Measurements from ENCODE around the gene BRD9. TPM values are rescaled to one million over a fixed set of nuclear protein-coding genes. Genes with fewer than 3 reads are reported as not detected.
"Not testable (repeated sequence)": the region's sequence is repeated elsewhere in the genome, so short reads cannot be mapped to it uniquely, and the experiment has no call there.

The BRD9 gene
- total RNA-seq, 1 donor from 2014 or later: 25.9 TPM

GRCh38 chr5:865168-865521 lies 27.5 kb downstream of the BRD9 start:
- no peak for DNase-seq (ENCODE audit: low spot score)
- intact Hi-C loops (cut with DNase I): no loop called here

GRCh38 chr5:864492-865167 lies 28.0 kb downstream of the BRD9 start:
- DNase-seq (ENCODE audit: low spot score): no peak
- intact Hi-C loops (cut with DNase I): no loop called here

- no peak for DNase-seq (ENCODE audit: low spot score)
- intact Hi-C loops (cut with DNase I): no loop called here
Observed at GRCh38 chr5:863244-863805, 29.3 kb downstream of the BRD9 start.

GRCh38 chr5:862367-863243 lies 30.0 kb downstream of the BRD9 start:
- intact Hi-C loops (cut with DNase I): no loop called here
- DNase-seq (ENCODE audit: low spot score): no peak

GRCh38 chr5:861442-862366 lies 30.9 kb downstream of the BRD9 start:
- DNase-seq (ENCODE audit: low spot score): no peak

GRCh38 chr5:860506-861150 lies 32.0 kb downstream of the BRD9 start:
- DNase-seq (ENCODE audit: low spot score): no peak
- intact Hi-C loops (cut with DNase I): no loop called here

More at GRCh38 chr5:861442-862366, 30.9 kb downstream of the BRD9 start:
- intact Hi-C loops (cut with DNase I): no loop called here

GRCh38 chr5:859798-860296 lies 32.8 kb downstream of the BRD9 start:
- intact Hi-C loops (cut with DNase I): no loop called here
- DNase-seq (ENCODE audit: low spot score): no peak

GRCh38 chr5:859391-859790 lies 33.2 kb downstream of the BRD9 start:
- intact Hi-C loops (cut with DNase I): no loop called here
- no peak for DNase-seq (ENCODE audit: low spot score)

- DNase-seq (ENCODE audit: low spot score): no peak
- intact Hi-C loops (cut with DNase I): no loop called here
Observed at GRCh38 chr5:858726-859125, 33.9 kb downstream of the BRD9 start.

GRCh38 chr5:856531-857425 lies 35.8 kb downstream of the BRD9 start:
- DNase-seq (ENCODE audit: low spot score): no peak
- intact Hi-C loops (cut with DNase I): no loop called here

- intact Hi-C loops (cut with DNase I): no loop called here
- DNase-seq (ENCODE audit: low spot score): no peak
Observed at GRCh38 chr5:855771-856530, 36.6 kb downstream of the BRD9 start.

GRCh38 chr5:854966-855743 lies 37.4 kb downstream of the BRD9 start:
- DNase-seq (ENCODE audit: low spot score): no peak
- intact Hi-C loops (cut with DNase I): no loop called here

GRCh38 chr5:854217-854616 lies 38.4 kb downstream of the BRD9 start:
- intact Hi-C loops (cut with DNase I): no loop called here
- no peak for DNase-seq (ENCODE audit: low spot score)

GRCh38 chr5:853416-854090 lies 39.0 kb downstream of the BRD9 start:
- intact Hi-C loops (cut with DNase I): not testable (repeated sequence)
- DNase-seq (ENCODE audit: low spot score): peak; percentile 46

- DNase-seq (ENCODE audit: low spot score): peak; percentile 55
- intact Hi-C loops (cut with DNase I): no loop called here
Observed at GRCh38 chr5:852431-853401, 39.9 kb downstream of the BRD9 start.
